Measurements from ENCODE around the gene NRBF2.

NRBF2 gene

GRCh38 chr10:63166742-63167258, 33.7 kb downstream of the NRBF2 start:
- DNase-seq, result peak; percentile 43

- no peak for DNase-seq
These were observed 35.8 kb downstream of the NRBF2 start for GRCh38 chr10:63168821-63169462.

- no peak for DNase-seq
These were observed 36.5 kb downstream of the NRBF2 start for GRCh38 chr10:63169624-63170023.

- DNase-seq, result no peak
These were observed 38.2 kb downstream of the NRBF2 start for GRCh38 chr10:63171255-63171855.

- DNase-seq, result no peak
These were observed 38.8 kb downstream of the NRBF2 start for GRCh38 chr10:63171926-63172325.

GRCh38 chr10:63173468-63174232, 40.5 kb downstream of the NRBF2 start:
- no peak for DNase-seq

GRCh38 chr10:63175534-63175933, 42.4 kb downstream of the NRBF2 start:
- no peak for DNase-seq

GRCh38 chr10:63192826-63193225, 59.7 kb downstream of the NRBF2 start:
- DNase-seq, result no peak

- no peak for DNase-seq
These were observed 64.4 kb downstream of the NRBF2 start for GRCh38 chr10:63197344-63198092.

GRCh38 chr10:63199716-63200115, 66.6 kb downstream of the NRBF2 start:
- DNase-seq, result no peak

GRCh38 chr10:63200431-63200830, 67.3 kb downstream of the NRBF2 start:
- no peak for DNase-seq

GRCh38 chr10:63201118-63201517, 68.0 kb downstream of the NRBF2 start:
- no peak for DNase-seq
